Mesenchymal stem cell (in vitro differentiated cells and primary cell): Measurements from ENCODE around the gene DDX53.

Experiments
- DNase-seq: peaks from one replicate; pipeline ENCODE4 v3.0.0-alpha.2; 2013
- H2AFZ ChIP-seq: one replicate; pipeline ENCODE4 v1.6.1; 2013; ENCODE audit warnings: low read depth, mild to moderate bottlenecking, control low read depth, inconsistent platforms, low read length, moderate library complexity
- H2AK5ac ChIP-seq: 2 replicates; pipeline ENCODE4 v1.6.1; 2013; ENCODE audit warnings: low read length, moderate library complexity, mild to moderate bottlenecking, inconsistent platforms; ENCODE audit not compliant: severe bottlenecking
- H2BK120ac ChIP-seq: one replicate; pipeline ENCODE4 v1.6.1; 2013; ENCODE audit warnings: low read depth, mild to moderate bottlenecking, inconsistent platforms, low read length, moderate library complexity
- H2BK12ac ChIP-seq, 2 experiments: one replicate each; pipeline ENCODE4 v1.6.1; 2013; ENCODE audit warnings: inconsistent platforms in 2 of 2, low read length in 2 of 2, mild to moderate bottlenecking in 2 of 2, moderate library complexity in 2 of 2, control low read depth in 1 of 2
- H2BK15ac ChIP-seq: one replicate; pipeline ENCODE4 v1.6.1; 2013; ENCODE audit warnings: mild to moderate bottlenecking, low read depth, inconsistent platforms; ENCODE audit not compliant: poor library complexity, severe bottlenecking
- H2BK5ac ChIP-seq: 2 replicates; pipeline ENCODE4 v1.6.1; 2013; ENCODE audit warnings: low read depth, mild to moderate bottlenecking, low read length, control low read depth, inconsistent platforms; ENCODE audit not compliant: poor library complexity, severe bottlenecking
- H3K14ac ChIP-seq, 2 experiments: one replicate each; pipeline ENCODE4 v1.6.1; 2013; ENCODE audit warnings: inconsistent platforms in 2 of 2, low read length in 2 of 2, control low read depth in 1 of 2, mild to moderate bottlenecking in 1 of 2, moderate library complexity in 1 of 2
- H3K18ac ChIP-seq, 2 experiments: one replicate each; pipeline ENCODE4 v1.6.1; 2013; ENCODE audit warnings: inconsistent platforms in 2 of 2, low read length in 2 of 2, control low read depth in 1 of 2, low read depth in 1 of 2, mild to moderate bottlenecking in 1 of 2
- H3K23ac ChIP-seq, 2 experiments: one replicate each; pipeline ENCODE4 v1.6.1; 2013; ENCODE audit warnings: inconsistent platforms in 2 of 2, low read length in 2 of 2, mild to moderate bottlenecking in 2 of 2, moderate library complexity in 2 of 2, control low read depth in 1 of 2
- H3K27ac ChIP-seq: 2 replicates; pipeline ENCODE4 v1.5.1; 2013; ENCODE audit warnings: mild to moderate bottlenecking, moderate library complexity, low read length, control low read depth, inconsistent platforms; ENCODE audit not compliant: poor library complexity, severe bottlenecking
- H3K27me3 ChIP-seq, 2 experiments: 2 replicates each; pipeline versions ENCODE4 v1.6.1 to v1.7.0; 2013; ENCODE audit warnings: low read length in 2 of 2, mild to moderate bottlenecking in 2 of 2, moderate library complexity in 2 of 2, control low read depth in 1 of 2, inconsistent platforms in 1 of 2; ENCODE audit not compliant: control insufficient read depth in 1 of 2, insufficient read depth in 1 of 2
- H3K36me3 ChIP-seq, 2 experiments: 2 replicates each; pipeline versions ENCODE4 v1.6.1 to v1.7.0; 2013; ENCODE audit warnings: low read length in 2 of 2, control low read depth in 1 of 2, inconsistent platforms in 1 of 2, low read depth in 1 of 2, mild to moderate bottlenecking in 1 of 2; ENCODE audit not compliant: insufficient read depth in 2 of 2, control insufficient read depth in 1 of 2
- H3K4ac ChIP-seq, 2 experiments: one replicate each; pipeline ENCODE4 v1.6.1; 2013; ENCODE audit warnings: inconsistent platforms in 2 of 2, low read length in 2 of 2, mild to moderate bottlenecking in 2 of 2, moderate library complexity in 2 of 2, control low read depth in 1 of 2, low read depth in 1 of 2
- H3K4me1 ChIP-seq: 2 replicates; pipeline ENCODE4 v1.6.1; 2013; ENCODE audit warnings: low read depth, low read length, control low read depth; ENCODE audit not compliant: control insufficient read depth, insufficient read depth
- H3K4me2 ChIP-seq: 2 replicates; pipeline ENCODE4 v1.6.1; 2013; ENCODE audit warnings: low read length, mild to moderate bottlenecking, inconsistent platforms; ENCODE audit not compliant: poor library complexity, severe bottlenecking
- H3K4me3 ChIP-seq, 2 experiments: 2 replicates each; pipeline versions ENCODE4 v1.5.1 to v1.7.0; 2013; ENCODE audit warnings: low read length in 2 of 2, mild to moderate bottlenecking in 2 of 2, control low read depth in 1 of 2, low read depth in 1 of 2; ENCODE audit not compliant: insufficient read depth in 1 of 2
- H3K79me1 ChIP-seq: replicated peaks from 2 replicates; pipeline ENCODE4 v1.6.1; 2013; ENCODE audit warnings: mild to moderate bottlenecking, control low read depth, low read length, inconsistent platforms; ENCODE audit not compliant: poor library complexity, severe bottlenecking
- H3K9ac ChIP-seq: 2 replicates; pipeline ENCODE4 v1.7.0; 2013; ENCODE audit warnings: mild to moderate bottlenecking, low read length, moderate library complexity
- H3K9me3 ChIP-seq: 2 replicates; pipeline ENCODE4 v1.7.0; 2013; ENCODE audit warnings: mild to moderate bottlenecking, low read length; ENCODE audit not compliant: control insufficient read depth
- H4K8ac ChIP-seq: one replicate; pipeline ENCODE4 v1.6.1; 2013; ENCODE audit warnings: inconsistent platforms, mild to moderate bottlenecking, low read length, moderate library complexity
- H4K91ac ChIP-seq: one replicate; pipeline ENCODE4 v1.6.1; 2013; ENCODE audit warnings: mild to moderate bottlenecking, low read length, inconsistent platforms
- WGBS: methylation state at CpG from one replicate; pipeline ENCODE4 v1.1.7; 2013; ENCODE audit warnings: mixed read lengths; 5-methylcytosine and 5-hydroxymethylcytosine counted together

The DDX53 gene

DNA sequence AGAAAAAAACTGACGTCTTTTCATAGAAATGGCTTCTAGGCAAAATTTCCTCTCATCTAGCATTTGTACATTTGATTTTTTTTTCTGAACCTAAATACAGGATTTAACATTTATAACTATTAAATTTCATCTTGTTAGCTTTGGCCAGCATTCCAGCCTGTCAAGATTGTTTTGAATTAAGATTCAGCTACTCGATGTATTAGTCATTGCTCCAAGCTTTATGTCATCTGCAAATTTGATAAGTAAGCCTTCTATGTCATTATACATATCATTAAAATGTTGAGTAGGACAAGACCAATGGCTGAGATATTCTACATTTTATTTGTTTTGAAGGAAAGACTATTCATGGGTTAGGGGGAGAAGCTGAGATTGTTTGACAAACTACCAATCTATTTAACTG is 46.7 kb downstream of the DDX53 start:
- no peak overlapping the region for H2BK5ac ChIP-seq
- H3K27me3 ChIP-seq = peaks cover 0 to 3% of the 10 kb centered on the region in 2 experiments
- H3K27ac ChIP-seq = no peak overlapping the region
- H3K4me2 ChIP-seq = no peak overlapping the region
- no peak overlapping the region for H3K18ac ChIP-seq
- H2AFZ ChIP-seq = no peak overlapping the region
- H3K23ac ChIP-seq = no peak overlapping the region
- no peaks in the 10 kb centered on the region for H3K9me3 ChIP-seq
- H3K9ac ChIP-seq = no peak overlapping the region
- no peaks in the 10 kb centered on the region for H3K4me1 ChIP-seq
- no peak overlapping the region for H3K14ac ChIP-seq
- no peak overlapping the region for H2BK120ac ChIP-seq
- no peak overlapping the region for H4K91ac ChIP-seq
- no peak overlapping the region for H2AK5ac ChIP-seq
- H3K79me1 ChIP-seq = no peaks in the 10 kb centered on the region
- DNase-seq = no peak
- no peak overlapping the region for H2BK12ac ChIP-seq
- no peak overlapping the region for H3K4me3 ChIP-seq
- WGBS = no CpG with 5 or more reads among the region's 2 CpGs
- H3K4ac ChIP-seq = no peak overlapping the region
- no peak overlapping the region for H4K8ac ChIP-seq
- no peak overlapping the region for H2BK15ac ChIP-seq
- no peaks in the 10 kb centered on the region for H3K36me3 ChIP-seq

DNA sequence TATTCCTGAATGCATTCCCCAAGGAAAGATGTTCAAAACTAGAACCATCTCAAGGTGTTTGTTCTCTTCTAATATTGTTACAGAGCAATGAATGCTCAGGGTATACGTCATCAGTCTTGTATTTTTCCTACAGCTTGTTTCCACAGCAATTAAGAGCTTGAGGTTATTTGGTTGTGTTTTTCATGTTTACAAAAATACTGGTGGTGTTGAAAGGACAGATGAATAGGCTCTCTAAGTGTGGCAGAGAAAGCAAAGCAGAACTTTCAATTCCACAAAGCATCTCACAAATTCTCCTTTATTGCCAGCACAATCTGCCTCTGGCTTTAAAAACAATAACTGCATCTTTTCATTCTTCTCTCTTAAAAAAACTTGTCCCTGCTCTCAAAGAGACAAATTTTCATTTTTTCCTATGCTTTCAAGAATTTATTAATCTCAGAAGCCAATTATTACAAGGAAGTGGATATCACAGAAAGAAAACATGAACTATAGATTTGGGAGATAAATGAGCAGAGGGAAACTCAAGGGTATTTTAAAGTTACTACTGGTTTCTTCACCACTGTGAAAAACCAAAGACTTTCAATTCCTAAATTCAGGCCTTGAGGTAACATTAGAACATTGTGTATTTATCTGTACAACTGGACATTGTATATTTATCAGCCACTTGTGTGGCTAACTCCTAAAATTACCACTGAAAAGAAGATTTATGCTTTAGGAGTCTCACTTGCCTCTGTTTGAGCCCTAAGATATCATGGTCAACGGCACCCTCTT is 49.2 kb downstream of the DDX53 start:
- no peak for DNase-seq
- Histone ChIP-seq H3K27ac (no peak overlapping the region), H3K4me1 (no peaks in the 10 kb centered on the region), H2AFZ (no peak overlapping the region), H2BK120ac (no peak overlapping the region), H2BK5ac (no peak overlapping the region), H3K9me3 (no peaks in the 10 kb centered on the region), H3K23ac (no peak overlapping the region), H3K36me3 (no peaks in the 10 kb centered on the region), H3K4me3 (no peak overlapping the region), H3K4ac (no peak overlapping the region), H3K18ac (no peak overlapping the region), H2BK12ac (no peak overlapping the region), H2AK5ac (no peak overlapping the region), H2BK15ac (no peak overlapping the region), H4K8ac (no peak overlapping the region), H3K9ac (no peak overlapping the region), H3K79me1 (no peaks in the 10 kb centered on the region), H3K27me3 (peaks cover 0 to 3% of the 10 kb centered on the region in 2 experiments), H4K91ac (no peak overlapping the region), H3K4me2 (no peak overlapping the region), H3K14ac (no peak overlapping the region)
- no CpG with 5 or more reads among the region's 2 CpGs for WGBS

DNA sequence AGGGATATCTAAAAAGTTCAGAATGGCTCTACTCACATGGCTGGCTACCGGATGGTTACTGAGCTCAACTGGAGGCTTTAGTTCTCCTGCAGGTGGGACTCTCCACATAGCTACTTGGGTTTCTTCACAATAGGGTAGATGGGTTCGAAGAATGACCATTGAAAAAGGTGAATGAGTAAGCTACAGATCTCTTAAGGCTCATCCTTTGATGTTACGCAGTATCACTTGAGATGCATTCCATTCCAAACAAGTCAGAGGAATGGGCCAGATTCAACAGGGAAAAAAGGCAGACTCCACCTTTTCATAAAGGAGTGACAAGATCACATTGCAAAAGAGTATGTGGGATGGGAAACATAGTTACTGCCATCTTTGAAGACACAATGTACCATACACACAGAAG is 52.6 kb downstream of the DDX53 start:
- H2BK5ac ChIP-seq = no peak overlapping the region
- 75% methylated on average over 2 of the region's 3 CpGs for WGBS

More for the DNA sequence above, 52.6 kb downstream of the DDX53 start:
- H3K4ac ChIP-seq = no peak overlapping the region
- H3K14ac ChIP-seq = no peak overlapping the region
- no peak overlapping the region for H3K27ac ChIP-seq
- DNase-seq = no peak
- H3K79me1 ChIP-seq = no peaks in the 10 kb centered on the region
- no peak overlapping the region for H3K4me3 ChIP-seq
- no peaks in the 10 kb centered on the region for H3K9me3 ChIP-seq
- H3K27me3 ChIP-seq = peaks cover 0 to 3% of the 10 kb centered on the region in 2 experiments
- no peak overlapping the region for H2AK5ac ChIP-seq
- no peak overlapping the region for H3K23ac ChIP-seq
- no peaks in the 10 kb centered on the region for H3K36me3 ChIP-seq
- H2BK12ac ChIP-seq = no peak overlapping the region
- no peak overlapping the region for H2BK120ac ChIP-seq
- H3K4me1 ChIP-seq = no peaks in the 10 kb centered on the region
- H2AFZ ChIP-seq = no peak overlapping the region
- no peak overlapping the region for H3K4me2 ChIP-seq
- H2BK15ac ChIP-seq = no peak overlapping the region
- H4K8ac ChIP-seq = no peak overlapping the region
- H3K18ac ChIP-seq = no peak overlapping the region
- no peak overlapping the region for H4K91ac ChIP-seq
- no peak overlapping the region for H3K9ac ChIP-seq
